ENCODE measurements around the gene POLR1D. TPM values are rescaled to one million over a fixed set of nuclear protein-coding genes. Genes with fewer than 3 reads are reported as not detected.

The POLR1D gene
- total and polyA plus RNA-seq, 2 experiments from 2014 or later, result 177 to 197 TPM

- H3K4me3 ChIP-seq, result no peak overlapping the region
- H3K9me3 Mint-ChIP-seq, result no peaks in the 10 kb centered on the region
- H3K27me3 Mint-ChIP-seq (ENCODE audit: insufficient read depth, low read depth, poor library complexity), result no peaks in the 10 kb centered on the region
- no peak for TF ChIP-seq NANOG (IDR thresholded peaks at IDR 0.05; ENCODE audit: borderline replicate concordance)
- no peak for TF ChIP-seq ETS1 (IDR thresholded peaks at IDR 0.05)
- TF ChIP-seq EZH2 (IDR thresholded peaks at IDR 0.05; ENCODE audit: low read depth, unreplicated experiment), result no peak
- no peak for TF ChIP-seq STAT1 (IDR thresholded peaks at IDR 0.05; ENCODE audit: unreplicated experiment)
- TF ChIP-seq REST (IDR thresholded peaks at IDR 0.05; ENCODE audit: unreplicated experiment), result no peak
- TF ChIP-seq CREB1 (CRISPR knock-in tag; IDR thresholded peaks at IDR 0.05; ENCODE audit: low read depth), result no peak
- no peak for TF ChIP-seq POLR2AphosphoS5 (IDR thresholded peaks at IDR 0.05; ENCODE audit: low read depth)
- no peak for TF ChIP-seq ZNF331 (CRISPR knock-in tag; IDR thresholded peaks at IDR 0.05; ENCODE audit: low read depth)
- no peak for TF ChIP-seq JUNB (IDR thresholded peaks at IDR 0.05; ENCODE audit: unreplicated experiment)
- H2AFZ ChIP-seq, result no peak overlapping the region
- H3K4me1 Mint-ChIP-seq, result no peaks in the 10 kb centered on the region
- H3K4me3 Mint-ChIP-seq, result no peak overlapping the region
- DNase-seq (ENCODE audit: low spot score), result no peak
- no peak overlapping the region for H3K4me2 ChIP-seq
- peaks cover 86% of the 10 kb centered on the region for H3K79me2 ChIP-seq (replicated peaks; ENCODE audit: insufficient read depth)
- no peak for ATAC-seq
- H3K27ac ChIP-seq (ENCODE audit: low read depth), result no peak overlapping the region
- no peaks in the 10 kb centered on the region for H3K36me3 ChIP-seq (ENCODE audit: insufficient read depth)
- no peaks in the 10 kb centered on the region for H3K9me2 ChIP-seq (ENCODE audit: insufficient read depth)
- peaks cover 14% of the 10 kb centered on the region; the same call in 1 of the 2 replicates for H3K4me1 ChIP-seq (ENCODE audit: insufficient read depth)
- H3K27me3 ChIP-seq (ENCODE audit: insufficient read depth), result no peaks in the 10 kb centered on the region
- H3K36me3 Mint-ChIP-seq (ENCODE audit: low read depth), result no peaks in the 10 kb centered on the region
- H3F3A ChIP-seq (replicated peaks; ENCODE audit: low read depth), result no peaks in the 10 kb centered on the region
- H4K20me1 ChIP-seq (replicated peaks; ENCODE audit: insufficient read depth), result peaks cover 37% of the 10 kb centered on the region
- H3K27ac Mint-ChIP-seq, result no peak overlapping the region
These were observed 28.8 kb upstream of the POLR1D start for GRCh38 chr13:27592865-27593264.

- Mint-ChIP-seq H3K4me1 (no peaks in the 10 kb centered on the region), H3K36me3 (ENCODE audit: low read depth) (no peaks in the 10 kb centered on the region), H3K9me3 (no peaks in the 10 kb centered on the region), H3K4me3 (no peak overlapping the region), H3K27me3 (ENCODE audit: insufficient read depth, low read depth, poor library complexity) (no peaks in the 10 kb centered on the region), H3K27ac (no peak overlapping the region)
- no peak overlapping the region for H3K4me3 ChIP-seq
- H2AFZ ChIP-seq, result no peak overlapping the region
- H3K4me2 ChIP-seq, result no peak overlapping the region
- H3K27ac ChIP-seq (ENCODE audit: low read depth), result no peak overlapping the region
- H3K27me3 ChIP-seq (ENCODE audit: insufficient read depth), result no peaks in the 10 kb centered on the region
- H4K20me1 ChIP-seq (replicated peaks; ENCODE audit: insufficient read depth), result peaks cover 37% of the 10 kb centered on the region
- peaks cover 88% of the 10 kb centered on the region for H3K79me2 ChIP-seq (replicated peaks; ENCODE audit: insufficient read depth)
- DNase-seq (ENCODE audit: low spot score) (no peak), ATAC-seq (no peak)
- no peaks in the 10 kb centered on the region for H3K9me2 ChIP-seq (ENCODE audit: insufficient read depth)
- H3K4me1 ChIP-seq (ENCODE audit: insufficient read depth), result peaks cover 14% of the 10 kb centered on the region; the same call in 1 of the 2 replicates
- TF ChIP-seq EZH2phosphoT487 (IDR thresholded peaks at IDR 0.05; ENCODE audit: unreplicated experiment) (no peak), ETS1 (IDR thresholded peaks at IDR 0.05) (no peak), REST (IDR thresholded peaks at IDR 0.05; ENCODE audit: unreplicated experiment) (no peak), JUNB (IDR thresholded peaks at IDR 0.05; ENCODE audit: unreplicated experiment) (no peak), NANOG (IDR thresholded peaks at IDR 0.05; ENCODE audit: borderline replicate concordance) (no peak), ZNF331 (CRISPR knock-in tag; IDR thresholded peaks at IDR 0.05; ENCODE audit: low read depth) (no peak)
- H3K36me3 ChIP-seq (ENCODE audit: insufficient read depth), result no peaks in the 10 kb centered on the region
- no peaks in the 10 kb centered on the region for H3F3A ChIP-seq (replicated peaks; ENCODE audit: low read depth)
These were observed 28.4 kb upstream of the POLR1D start for GRCh38 chr13:27593267-27593666.

Data from GM23338 (cell line).